HCT116 (cell line): ENCODE results near the gene POLR3F.

ENCODE experiments used
- ELF1 ChIP-seq: IDR thresholded peaks from 2 replicates; pipeline ENCODE4 v1.6.1; 2012; ENCODE audit warnings: low read depth, borderline replicate concordance
- SP1 ChIP-seq: IDR thresholded peaks from 2 replicates; pipeline ENCODE4 v1.6.1; 2012; ENCODE audit warnings: low read depth
- TCF7L2 ChIP-seq: IDR thresholded peaks from 2 replicates; pipeline ENCODE4 v1.7.0; 2011; ENCODE audit warnings: borderline replicate concordance, inconsistent platforms; ENCODE audit not compliant: insufficient read depth, insufficient read length; ENCODE audit errors: extremely low read depth
- TF ChIP-seq, protein P1 (sequence below): IDR thresholded peaks from 2 replicates; pipeline ENCODE4 v1.6.1; 2012
- TF ChIP-seq, protein P2 (sequence below), 3 experiments: fragments of 200-600 bp in 1 of 3; sonication (generic) in 1 of 3; IDR thresholded peaks in 2 of 3; conservative IDR thresholded peaks in 1 of 3; 2 replicates each; pipeline ENCODE4 v1.5.1; 2012 to 2017; ENCODE audit warnings: low read depth in 2 of 3, low read length in 2 of 3, antibody characterized with exemption in 1 of 3, borderline replicate concordance in 1 of 3, control low read depth in 1 of 3, mild to moderate bottlenecking in 1 of 3, mixed read lengths in 1 of 3, mixed run types in 1 of 3, moderate library complexity in 1 of 3; ENCODE audit not compliant: insufficient read depth in 1 of 3

DNA sequence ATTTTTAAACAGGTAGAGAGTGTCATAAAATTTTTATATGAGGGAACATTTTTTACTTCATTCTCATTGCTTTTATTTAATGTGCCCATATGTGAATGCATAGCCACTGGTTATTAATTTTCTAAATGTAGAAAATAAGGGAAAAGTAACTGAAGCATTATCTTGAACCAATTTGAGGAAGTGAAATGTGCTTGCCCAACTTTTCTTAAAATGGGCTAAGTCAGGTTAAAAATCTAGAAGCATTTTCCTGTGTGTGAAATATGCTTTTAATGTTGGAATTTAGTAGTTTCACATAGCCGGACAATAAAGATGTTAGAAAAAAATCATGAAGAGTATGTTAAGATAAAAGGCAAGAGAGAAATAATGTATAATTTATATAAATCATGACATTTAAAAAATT, 44.4 kb downstream of the POLR3F start:
- TF ChIP-seq, protein P1, sequence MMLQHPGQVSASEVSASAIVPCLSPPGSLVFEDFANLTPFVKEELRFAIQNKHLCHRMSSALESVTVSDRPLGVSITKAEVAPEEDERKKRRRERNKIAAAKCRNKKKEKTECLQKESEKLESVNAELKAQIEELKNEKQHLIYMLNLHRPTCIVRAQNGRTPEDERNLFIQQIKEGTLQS = no peak
- no peak for TF ChIP-seq TCF7L2
- TF ChIP-seq, protein P2, sequence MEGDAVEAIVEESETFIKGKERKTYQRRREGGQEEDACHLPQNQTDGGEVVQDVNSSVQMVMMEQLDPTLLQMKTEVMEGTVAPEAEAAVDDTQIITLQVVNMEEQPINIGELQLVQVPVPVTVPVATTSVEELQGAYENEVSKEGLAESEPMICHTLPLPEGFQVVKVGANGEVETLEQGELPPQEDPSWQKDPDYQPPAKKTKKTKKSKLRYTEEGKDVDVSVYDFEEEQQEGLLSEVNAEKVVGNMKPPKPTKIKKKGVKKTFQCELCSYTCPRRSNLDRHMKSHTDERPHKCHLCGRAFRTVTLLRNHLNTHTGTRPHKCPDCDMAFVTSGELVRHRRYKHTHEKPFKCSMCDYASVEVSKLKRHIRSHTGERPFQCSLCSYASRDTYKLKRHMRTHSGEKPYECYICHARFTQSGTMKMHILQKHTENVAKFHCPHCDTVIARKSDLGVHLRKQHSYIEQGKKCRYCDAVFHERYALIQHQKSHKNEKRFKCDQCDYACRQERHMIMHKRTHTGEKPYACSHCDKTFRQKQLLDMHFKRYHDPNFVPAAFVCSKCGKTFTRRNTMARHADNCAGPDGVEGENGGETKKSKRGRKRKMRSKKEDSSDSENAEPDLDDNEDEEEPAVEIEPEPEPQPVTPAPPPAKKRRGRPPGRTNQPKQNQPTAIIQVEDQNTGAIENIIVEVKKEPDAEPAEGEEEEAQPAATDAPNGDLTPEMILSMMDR (IDR thresholded peaks at IDR 0.05 in 2 of 3, conservative IDR thresholded peaks at IDR 0.05 in 1 of 3; ENCODE audit: borderline replicate concordance in 1 of 3, insufficient read depth in 1 of 3, low read depth in 2 of 3, low read length in 2 of 3) = no peak
- TF ChIP-seq SP1 = no peak
- TF ChIP-seq ELF1 = no peak
